HPDE6-E6E7 (cell line): ENCODE measurements around the gene TRIO.

Experiments used
- DNase-seq: peaks from one replicate; pipeline ENCODE4 v3.0.0; 2011; ENCODE audit warnings: missing footprints; ENCODE audit errors: extremely low spot score

The TRIO gene

DNA sequence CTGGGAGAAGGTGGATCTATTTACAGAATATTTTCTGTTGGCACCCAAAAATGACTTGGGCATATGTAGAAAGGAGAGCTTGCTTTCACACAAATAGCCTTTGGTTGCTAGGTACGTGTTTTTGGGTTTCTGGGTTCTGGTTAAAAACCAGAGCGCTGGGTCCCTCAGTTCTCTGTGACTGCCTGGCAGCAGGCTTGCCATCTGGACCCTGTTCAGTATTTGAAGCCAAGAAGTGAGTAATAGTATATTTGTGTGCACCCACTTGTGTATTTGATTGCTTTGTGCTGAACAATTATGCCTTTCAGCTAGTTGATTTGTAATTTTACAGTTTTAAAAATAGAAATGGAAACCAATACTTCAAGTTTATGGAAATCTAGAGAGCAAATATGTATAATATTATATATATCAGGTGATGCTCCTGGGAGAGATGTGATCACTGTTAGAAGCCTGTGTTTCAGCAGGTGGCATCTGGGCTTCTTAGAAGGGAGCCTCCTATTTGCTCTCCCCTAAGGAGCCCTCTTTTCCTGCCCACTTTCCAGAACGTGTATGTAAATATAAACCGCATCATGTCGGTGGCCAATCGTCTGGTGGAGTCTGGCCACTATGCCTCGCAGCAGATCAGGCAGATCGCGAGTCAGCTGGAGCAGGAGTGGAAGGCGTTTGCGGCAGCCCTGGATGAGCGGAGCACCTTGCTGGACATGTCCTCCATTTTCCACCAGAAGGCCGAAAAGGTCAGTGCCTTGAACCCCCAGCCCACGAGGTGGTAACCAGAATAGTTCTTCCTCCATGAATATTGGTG, 153.6 kb downstream of the TRIO start:
- no peak for DNase-seq

DNA sequence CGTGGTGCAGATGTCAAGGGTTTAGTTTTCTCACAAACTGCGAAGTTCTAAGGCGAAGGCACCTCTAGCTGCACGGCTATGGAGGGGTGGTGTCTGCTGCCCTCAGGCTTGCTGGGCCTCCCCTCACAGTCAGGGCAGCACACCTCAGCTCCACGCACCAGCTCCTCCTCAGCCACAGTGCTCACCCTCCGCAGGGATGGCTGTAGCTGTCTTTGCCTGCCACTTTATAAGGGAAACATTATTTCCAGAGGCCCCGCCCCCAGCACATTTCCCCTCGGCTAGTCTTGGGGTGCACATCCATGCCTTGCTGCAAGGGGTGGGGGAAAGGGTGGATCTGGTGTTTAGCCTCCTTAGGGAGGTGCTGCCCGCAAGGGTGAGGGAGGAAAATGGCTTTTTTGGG, 154.6 kb downstream of the TRIO start:
- no peak for DNase-seq

DNA sequence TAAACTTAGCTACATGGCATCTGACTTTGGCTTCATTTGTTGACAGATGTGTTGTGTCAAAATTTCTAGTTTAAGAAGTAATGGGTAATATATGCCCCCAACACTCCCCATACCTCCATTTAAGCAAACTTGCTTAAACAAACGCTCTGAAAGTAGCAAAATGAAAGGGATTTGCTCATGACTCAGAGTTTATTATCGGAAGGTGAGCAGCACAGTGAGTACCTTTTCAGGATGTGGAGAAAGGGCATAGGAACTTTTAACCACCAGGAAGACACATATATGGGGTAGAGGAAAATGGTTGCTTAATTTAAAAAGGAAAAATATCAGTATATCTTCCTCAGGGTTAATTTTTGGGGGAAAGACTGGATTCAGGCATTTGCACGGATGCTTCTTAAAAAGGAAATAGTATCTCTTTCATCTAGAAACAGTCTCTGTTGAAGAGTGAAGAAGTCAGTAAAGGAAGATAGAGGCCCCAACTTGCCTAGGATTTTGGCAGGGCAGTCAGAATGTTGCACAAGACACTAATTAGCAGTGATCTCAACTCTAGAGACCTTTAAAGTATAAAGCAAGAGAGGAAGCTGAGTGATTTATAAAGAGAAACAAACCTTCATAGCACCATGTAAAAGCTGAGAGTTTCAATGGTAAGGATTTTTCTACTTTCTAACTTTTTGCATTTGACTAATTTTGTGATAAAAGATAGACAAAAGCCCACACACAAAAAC, 155.1 kb downstream of the TRIO start:
- DNase-seq = no peak

DNA sequence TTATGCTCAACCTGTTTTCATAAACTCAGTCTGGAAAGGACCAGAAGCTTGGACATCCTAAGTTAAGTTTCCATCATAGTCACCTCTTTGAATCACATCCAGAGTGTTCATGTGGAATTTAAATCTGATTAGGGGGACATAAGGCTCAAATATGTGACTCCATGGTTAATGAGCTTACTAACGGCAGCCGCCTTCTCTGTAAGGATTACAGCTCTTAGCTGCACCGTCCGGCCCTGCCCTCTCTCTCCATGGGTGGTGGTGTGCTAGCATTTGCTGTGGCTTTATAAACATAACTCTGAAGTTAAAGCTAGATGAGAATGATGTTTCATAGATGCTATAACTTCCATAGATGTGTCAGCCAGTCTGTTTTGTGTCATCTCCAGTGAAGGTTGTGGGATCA, 156.5 kb downstream of the TRIO start:
- DNase-seq = no peak

DNA sequence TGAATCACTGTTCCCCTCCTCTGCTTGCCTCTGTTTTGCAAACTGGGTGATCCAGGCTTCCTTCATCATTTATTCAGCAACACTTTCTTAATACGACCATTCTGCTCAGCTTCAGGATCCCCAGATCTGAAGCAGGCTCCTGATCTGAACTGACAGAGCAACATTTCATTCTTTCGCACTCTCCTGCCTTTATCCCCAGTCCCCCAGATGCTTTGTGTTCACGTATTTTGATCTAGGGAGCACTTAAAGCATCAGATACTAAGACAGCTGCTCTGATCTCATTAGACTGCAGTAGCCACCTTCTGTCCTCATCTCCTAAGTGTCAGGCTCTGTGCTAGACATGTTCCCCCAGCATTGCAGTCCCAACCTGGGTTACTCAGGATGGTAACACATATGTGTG, 158.0 kb downstream of the TRIO start:
- DNase-seq = no peak

- no peak for DNase-seq
These were observed 159.2 kb downstream of the TRIO start for GRCh38 chr5:14302330-14302729.

GRCh38 chr5:14305045-14305444, 161.9 kb downstream of the TRIO start:
- peak; percentile 85 for DNase-seq

DNA sequence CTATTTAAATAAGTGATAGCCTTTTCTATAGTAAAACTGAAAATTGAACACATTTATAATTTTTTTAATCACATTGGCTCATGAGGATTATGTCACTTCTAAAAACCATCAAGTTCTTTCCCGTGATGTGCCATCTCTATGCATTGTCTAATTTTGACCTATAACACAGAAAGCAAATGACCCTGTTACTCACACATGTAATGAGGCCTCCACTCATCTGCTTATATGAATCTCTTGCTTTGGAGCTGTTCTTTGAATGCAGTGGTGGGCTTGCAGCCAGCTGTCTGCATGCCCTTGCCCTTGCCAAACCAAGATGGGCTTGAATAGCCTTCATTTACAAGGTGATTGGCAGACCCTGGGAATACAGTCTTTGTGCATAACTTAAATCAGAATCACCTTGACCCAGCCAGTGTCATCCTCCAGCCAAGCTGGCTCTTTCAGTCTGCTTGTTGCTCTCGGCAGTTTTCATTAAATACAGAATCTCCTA, 163.2 kb downstream of the TRIO start:
- no peak for DNase-seq

- no peak for DNase-seq
These were observed 165.4 kb downstream of the TRIO start for GRCh38 chr5:14308384-14309154.

- no peak for DNase-seq
These were observed 166.1 kb downstream of the TRIO start for GRCh38 chr5:14309199-14309598.

GRCh38 chr5:14309878-14310531, 166.9 kb downstream of the TRIO start:
- no peak for DNase-seq

DNA sequence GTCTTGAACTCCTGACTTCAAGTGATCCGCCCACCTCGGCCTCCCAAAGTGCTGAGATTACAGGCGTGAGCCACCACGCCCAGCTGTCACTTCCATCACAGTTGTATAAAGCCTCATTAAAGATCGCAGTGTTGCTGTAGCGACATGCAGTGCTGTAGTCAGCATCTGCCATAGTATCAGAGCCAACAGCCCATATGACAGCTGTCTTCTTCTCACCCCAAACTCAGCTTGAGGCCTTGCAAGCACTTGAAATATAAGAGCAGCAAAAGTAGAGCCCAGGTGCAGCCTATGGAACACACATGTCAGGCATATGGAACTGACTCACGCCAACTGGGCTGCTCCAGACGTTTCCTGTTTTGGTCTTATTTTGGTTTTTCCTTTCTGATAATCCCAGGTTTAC, 167.8 kb downstream of the TRIO start:
- no peak for DNase-seq

DNA sequence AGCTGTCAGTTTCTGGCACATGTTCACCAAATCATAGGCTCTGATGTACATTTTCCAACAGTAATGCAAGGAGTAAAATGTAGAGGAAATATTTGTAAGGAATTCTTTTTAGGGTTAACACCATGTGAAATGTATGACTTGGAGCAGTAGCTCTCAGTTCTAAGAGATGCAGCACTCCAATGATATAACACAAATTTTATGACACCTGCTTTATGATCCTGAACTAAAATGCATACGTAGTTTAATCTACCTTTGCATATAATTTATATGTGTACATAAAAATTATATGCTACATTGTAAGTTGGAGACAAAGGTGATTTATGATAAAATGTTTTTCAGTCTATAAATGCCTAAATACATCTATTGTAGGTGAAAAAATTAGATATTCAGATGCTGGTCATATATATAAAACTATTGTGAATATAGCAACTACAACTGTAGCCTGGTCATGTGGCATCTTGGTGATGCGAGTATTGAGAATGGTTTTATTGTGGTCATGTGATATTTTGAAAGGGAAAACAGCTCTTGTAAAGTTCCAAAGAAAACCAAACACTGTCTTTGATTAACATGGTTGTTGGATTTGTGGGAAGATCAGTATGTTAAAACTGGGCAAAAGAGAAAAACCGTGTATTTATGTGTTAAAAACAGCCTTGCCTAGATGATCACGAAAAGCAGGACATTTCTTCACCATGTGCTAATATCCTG, 171.0 kb downstream of the TRIO start:
- no peak for DNase-seq

GRCh38 chr5:14316471-14316870, 173.3 kb downstream of the TRIO start:
- DNase-seq = no peak

- no peak for DNase-seq
These were observed 176.0 kb downstream of the TRIO start for GRCh38 chr5:14319102-14319501.

DNA sequence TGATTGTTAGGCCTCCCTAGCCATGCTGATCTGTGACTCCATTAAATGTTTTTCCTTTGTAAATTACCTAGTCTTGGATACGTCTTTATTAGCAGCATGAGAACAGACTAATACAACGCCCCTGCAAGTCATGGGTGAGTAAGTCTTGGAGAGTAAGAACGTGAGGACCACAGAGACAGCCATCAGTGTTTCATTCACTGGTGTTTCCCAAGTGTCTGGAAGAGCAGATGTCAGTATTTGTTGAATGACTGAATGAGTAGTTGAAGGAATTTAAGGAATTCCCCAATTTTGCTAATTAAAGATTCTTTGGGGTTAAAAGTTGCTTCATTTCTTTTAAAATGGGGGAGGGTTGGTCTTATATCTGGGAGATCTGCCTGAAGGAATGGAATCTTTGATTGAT, 178.8 kb downstream of the TRIO start:
- DNase-seq = no peak

GRCh38 chr5:14322437-14323187, 179.5 kb downstream of the TRIO start:
- no peak for DNase-seq

DNA sequence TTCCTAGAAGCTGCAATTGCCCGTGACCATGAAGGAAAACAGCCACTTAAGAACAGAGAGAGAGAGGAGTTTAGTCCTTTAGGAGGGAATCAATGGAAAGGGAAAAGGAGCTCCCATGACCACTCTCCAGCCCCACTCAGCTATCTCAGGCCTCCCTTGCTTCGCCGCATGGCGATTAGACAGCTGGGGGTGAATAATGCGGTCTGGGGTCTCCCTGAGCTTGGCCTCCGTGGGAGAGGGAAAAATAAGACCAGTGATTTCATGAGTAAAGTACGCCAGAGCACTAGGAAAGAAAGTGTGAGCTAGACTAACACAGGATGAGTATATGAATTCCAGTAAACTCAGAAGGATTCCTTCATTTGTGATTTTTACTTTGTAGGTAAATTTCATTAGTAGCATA, 180.3 kb downstream of the TRIO start:
- DNase-seq = no peak

GRCh38 chr5:14325369-14325768, 182.2 kb downstream of the TRIO start:
- no peak for DNase-seq
